HepG2 (cell line): Measurements from ENCODE around the gene DRC7. TPM values are rescaled to one million over a fixed set of nuclear protein-coding genes. Genes with fewer than 3 reads are reported as not detected.

Experiments
- ELF1 ChIP-seq: sonication (generic); formaldehyde crosslinking; IDR thresholded peaks from 2 replicates; pipeline ENCODE4 v1.4.0; 2020; ENCODE audit warnings: missing genetic modification reagents
- FOXA1 ChIP-seq, 2 experiments: fragments of 450-650 bp in 1 of 2; sonication (generic) in 1 of 2; formaldehyde crosslinking in 1 of 2; IDR thresholded peaks; 2 replicates each; pipeline versions ENCODE4 v1.4.0 to v1.6.1; 2016 to 2020; ENCODE audit warnings: missing genetic modification reagents in 1 of 2
- GATAD1 ChIP-seq: IDR thresholded peaks from 2 replicates; pipeline ENCODE4 v1.6.1; 2016; ENCODE audit warnings: missing genetic modification reagents, missing compliant biosample characterization
- HOXA9 ChIP-seq: sonication (generic); formaldehyde crosslinking; IDR thresholded peaks from 2 replicates; pipeline ENCODE4 v1.8.1; 2022; ENCODE audit warnings: missing genetic modification reagents, mild to moderate bottlenecking, moderate library complexity, borderline replicate concordance
- KLF12 ChIP-seq: sonication (generic); formaldehyde crosslinking; IDR thresholded peaks from 2 replicates; pipeline ENCODE4 v1.4.0; 2020; ENCODE audit warnings: missing genetic modification reagents, borderline replicate concordance
- MED8 ChIP-seq: sonication (generic); formaldehyde crosslinking; IDR thresholded peaks from 2 replicates; pipeline ENCODE4 v1.8.1; 2023; ENCODE audit warnings: mild to moderate bottlenecking, missing genetic modification reagents; ENCODE audit not compliant: insufficient replicate concordance
- NFYC ChIP-seq: IDR thresholded peaks from 2 replicates; pipeline ENCODE4 v1.6.1; 2016; ENCODE audit warnings: missing genetic modification reagents, missing compliant biosample characterization
- NR1H2 ChIP-seq: sonication (generic); formaldehyde crosslinking; IDR thresholded peaks from 2 replicates; pipeline ENCODE4 v1.8.1; 2022; ENCODE audit warnings: low read depth, missing genetic modification reagents, borderline replicate concordance
- NR2F1 ChIP-seq, 2 experiments: fragments of 450-650 bp in 1 of 2; formaldehyde crosslinking in 1 of 2; IDR thresholded peaks; 2 replicates each; pipeline versions ENCODE4 v1.5.0 to v1.6.1; 2016 to 2020; ENCODE audit warnings: mild to moderate bottlenecking in 1 of 2, missing compliant biosample characterization in 1 of 2, missing genetic modification reagents in 1 of 2, moderate library complexity in 1 of 2
- ONECUT2 ChIP-seq: sonication (generic); formaldehyde crosslinking; IDR thresholded peaks from 2 replicates; pipeline ENCODE4 v1.4.0; 2020; ENCODE audit warnings: missing genetic modification reagents
- SMAD1 ChIP-seq: sonication (generic); formaldehyde crosslinking; IDR thresholded peaks from 2 replicates; pipeline ENCODE4 v1.4.0; 2020; ENCODE audit warnings: missing genetic modification reagents, low read depth, mild to moderate bottlenecking, borderline replicate concordance
- SMAD9 ChIP-seq: sonication (generic); formaldehyde crosslinking; IDR thresholded peaks from 2 replicates; pipeline ENCODE4 v1.5.1; 2020; ENCODE audit warnings: mild to moderate bottlenecking, missing genetic modification reagents
- SP5 ChIP-seq: IDR thresholded peaks from 2 replicates; pipeline ENCODE4 v1.6.1; 2016; ENCODE audit warnings: low read depth, borderline replicate concordance
- SPEN ChIP-seq: sonication (generic); formaldehyde crosslinking; IDR thresholded peaks from 2 replicates; pipeline ENCODE4 v1.5.1; 2020; ENCODE audit warnings: low read depth, mild to moderate bottlenecking, missing genetic modification reagents
- THRA ChIP-seq: sonication (generic); formaldehyde crosslinking; IDR thresholded peaks from 2 replicates; pipeline ENCODE4 v1.4.0; 2020; ENCODE audit warnings: missing genetic modification reagents, borderline replicate concordance
- ZNF17 ChIP-seq: sonication (generic); formaldehyde crosslinking; IDR thresholded peaks from 2 replicates; pipeline ENCODE4 v1.5.0; 2020; ENCODE audit warnings: mild to moderate bottlenecking, missing genetic modification reagents
- ZNF253 ChIP-seq: sonication (generic); formaldehyde crosslinking; IDR thresholded peaks from 2 replicates; pipeline ENCODE4 v1.8.0; 2022; ENCODE audit warnings: mild to moderate bottlenecking, missing genetic modification reagents, borderline replicate concordance
- ZNF337 ChIP-seq: sonication (generic); formaldehyde crosslinking; IDR thresholded peaks from 2 replicates; pipeline ENCODE4 v1.5.1; 2020; ENCODE audit warnings: missing genetic modification reagents, low read depth, mild to moderate bottlenecking, borderline replicate concordance
- ZNF460 ChIP-seq: sonication (generic); formaldehyde crosslinking; IDR thresholded peaks from 2 replicates; pipeline ENCODE4 v1.5.1; 2020; ENCODE audit warnings: missing genetic modification reagents, mild to moderate bottlenecking, borderline replicate concordance
- ZNF660 ChIP-seq: sonication (generic); formaldehyde crosslinking; IDR thresholded peaks from 2 replicates; pipeline ENCODE4 v1.5.1; 2020; ENCODE audit warnings: mild to moderate bottlenecking, low read depth, missing genetic modification reagents, borderline replicate concordance
- ZNF709 ChIP-seq: sonication (generic); formaldehyde crosslinking; IDR thresholded peaks from 2 replicates; pipeline ENCODE4 v1.5.0; 2020; ENCODE audit warnings: mild to moderate bottlenecking, missing genetic modification reagents
- ZNF850 ChIP-seq: sonication (generic); formaldehyde crosslinking; conservative IDR thresholded peaks from 2 replicates; pipeline ENCODE4 v1.9.0; 2021; ENCODE audit warnings: mild to moderate bottlenecking, missing genetic modification reagents
- polyA plus RNA-seq, 8 experiments: library from polyadenylated mRNA; depleted of rRNA in 3 of 8; stranded (reverse) in 7 of 8; unstranded in 1 of 8; fragments of >200 nt; fragmentation: Illumina TruSeq in 4 of 8; extraction: Trizol in 4 of 8; gene quantifications; 2 replicates each; pipeline versions ENCODE4 v1.2.1 to v1.2.3, GENCODE V29; 2011 to 2016; ENCODE audit warnings: low read depth in 4 of 8, missing spikeins in 1 of 8, mixed read lengths in 1 of 8; ENCODE audit not compliant: insufficient read depth in 1 of 8
- total RNA-seq, 5 experiments: library from RNA; depleted of rRNA; stranded (reverse); fragments of >200 nt; fragmentation: Illumina TruSeq; extraction: Trizol; gene quantifications; 2 replicates each; pipeline ENCODE4 v1.2.3, GENCODE V29; 2016; ENCODE audit warnings: low read depth in 1 of 5
- TF ChIP-seq, protein P1 (sequence below): sonication (generic); formaldehyde crosslinking; IDR thresholded peaks from 2 replicates; pipeline ENCODE4 v1.5.0; 2020; ENCODE audit warnings: missing genetic modification reagents, mild to moderate bottlenecking, borderline replicate concordance
- TF ChIP-seq, protein P2 (sequence below): sonication (generic); formaldehyde crosslinking; IDR thresholded peaks from 2 replicates; pipeline ENCODE4 v1.5.1; 2020; ENCODE audit warnings: mild to moderate bottlenecking, missing genetic modification reagents, moderate library complexity

Gene DRC7
- total and polyA plus RNA-seq, 2 of the 13 experiments (the other 11 are each of a cell fraction or from before 2014, with no cell fraction given): 2.7 to 3.4 TPM

- TF ChIP-seq, protein P1, sequence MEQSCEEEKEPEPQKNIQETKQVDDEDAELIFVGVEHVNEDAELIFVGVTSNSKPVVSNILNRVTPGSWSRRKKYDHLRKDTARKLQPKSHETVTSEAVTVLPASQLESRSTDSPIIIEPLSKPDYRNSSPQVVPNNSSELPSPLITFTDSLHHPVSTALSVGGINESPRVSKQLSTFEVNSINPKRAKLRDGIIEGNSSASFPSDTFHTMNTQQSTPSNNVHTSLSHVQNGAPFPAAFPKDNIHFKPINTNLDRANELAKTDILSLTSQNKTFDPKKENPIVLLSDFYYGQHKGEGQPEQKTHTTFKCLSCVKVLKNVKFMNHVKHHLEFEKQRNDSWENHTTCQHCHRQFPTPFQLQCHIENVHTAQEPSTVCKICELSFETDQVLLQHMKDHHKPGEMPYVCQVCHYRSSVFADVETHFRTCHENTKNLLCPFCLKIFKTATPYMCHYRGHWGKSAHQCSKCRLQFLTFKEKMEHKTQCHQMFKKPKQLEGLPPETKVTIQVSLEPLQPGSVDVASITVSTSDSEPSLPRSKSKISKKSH (CRISPR knock-in tag): no peak; the same call in 1 of the 2 replicates
- TF ChIP-seq, protein P2, sequence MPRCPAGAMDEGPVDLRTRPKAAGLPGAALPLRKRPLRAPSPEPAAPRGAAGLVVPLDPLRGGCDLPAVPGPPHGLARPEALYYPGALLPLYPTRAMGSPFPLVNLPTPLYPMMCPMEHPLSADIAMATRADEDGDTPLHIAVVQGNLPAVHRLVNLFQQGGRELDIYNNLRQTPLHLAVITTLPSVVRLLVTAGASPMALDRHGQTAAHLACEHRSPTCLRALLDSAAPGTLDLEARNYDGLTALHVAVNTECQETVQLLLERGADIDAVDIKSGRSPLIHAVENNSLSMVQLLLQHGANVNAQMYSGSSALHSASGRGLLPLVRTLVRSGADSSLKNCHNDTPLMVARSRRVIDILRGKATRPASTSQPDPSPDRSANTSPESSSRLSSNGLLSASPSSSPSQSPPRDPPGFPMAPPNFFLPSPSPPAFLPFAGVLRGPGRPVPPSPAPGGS (CRISPR knock-in tag): peak; percentile 46; the same call in 1 of the 2 replicates
- TF ChIP-seq ONECUT2 (CRISPR knock-in tag) (no peak), ZNF253 (CRISPR knock-in tag) (no peak), ZNF337 (CRISPR knock-in tag) (0 out of 2 replicates have a peak, but pooled peaks have one; percentile 50), ZNF17 (CRISPR knock-in tag) (no peak), SMAD9 (CRISPR knock-in tag) (no peak), GATAD1 (peak; percentile 23; the same call in 1 of the 2 replicates), SMAD1 (CRISPR knock-in tag) (no peak; the same call in 1 of the 2 replicates), NR2F1 (CRISPR knock-in tag; IDR thresholded peaks at IDR 0.05) (peak; percentile 61 to 81; a peak in 2 of 4 replicates), MED8 (CRISPR knock-in tag) (no peak), HOXA9 (peak; percentile 68; the same call in 1 of the 2 replicates), SP5 (CRISPR knock-in tag) (0 out of 2 replicates have a peak, but pooled peaks have one; percentile 21), ZNF850 (CRISPR knock-in tag) (no peak), ZNF709 (CRISPR knock-in tag) (0 out of 2 replicates have a peak, but pooled peaks have one; percentile 66), KLF12 (CRISPR knock-in tag) (no peak), SPEN (CRISPR knock-in tag) (peak; percentile 81), FOXA1 (IDR thresholded peaks at IDR 0.05) (no peak), FOXA1 (CRISPR knock-in tag; IDR thresholded peaks at IDR 0.05) (peak; percentile 69), NR1H2 (CRISPR knock-in tag) (no peak), ELF1 (CRISPR knock-in tag) (peak; percentile 91), ZNF660 (CRISPR knock-in tag) (peak; percentile 59; the same call in 1 of the 2 replicates), THRA (peak; percentile 100), NFYC (CRISPR knock-in tag) (no peak), ZNF460 (CRISPR knock-in tag) (no peak; the same call in 1 of the 2 replicates)
Observed at GRCh38 chr16:57667526-57668262, 26.9 kb upstream of the DRC7 start (continued).
